ENCODE data around the gene RAB20. TPM values are rescaled to one million over a fixed set of nuclear protein-coding genes. Genes with fewer than 3 reads are reported as not detected.

The RAB20 gene
- total RNA-seq, 1 donor from 2014 or later, result 2.6 TPM

GRCh38 chr13:110593430-110594130 is 32.1 kb upstream of the RAB20 start:
- Mint-ChIP-seq H3K27ac (ENCODE audit: unreplicated experiment) (no peak overlapping the region), H3K9me3 (ENCODE audit: unreplicated experiment) (no peaks in the 10 kb centered on the region), H3K4me1 (ENCODE audit: low read depth, unreplicated experiment) (no peaks in the 10 kb centered on the region), H3K36me3 (ENCODE audit: low read depth, unreplicated experiment) (no peaks in the 10 kb centered on the region), H3K27me3 (ENCODE audit: low read depth, unreplicated experiment) (peaks cover 1% of the 10 kb centered on the region), H3K4me3 (ENCODE audit: unreplicated experiment) (no peak overlapping the region)
- TF ChIP-seq, protein P1, sequence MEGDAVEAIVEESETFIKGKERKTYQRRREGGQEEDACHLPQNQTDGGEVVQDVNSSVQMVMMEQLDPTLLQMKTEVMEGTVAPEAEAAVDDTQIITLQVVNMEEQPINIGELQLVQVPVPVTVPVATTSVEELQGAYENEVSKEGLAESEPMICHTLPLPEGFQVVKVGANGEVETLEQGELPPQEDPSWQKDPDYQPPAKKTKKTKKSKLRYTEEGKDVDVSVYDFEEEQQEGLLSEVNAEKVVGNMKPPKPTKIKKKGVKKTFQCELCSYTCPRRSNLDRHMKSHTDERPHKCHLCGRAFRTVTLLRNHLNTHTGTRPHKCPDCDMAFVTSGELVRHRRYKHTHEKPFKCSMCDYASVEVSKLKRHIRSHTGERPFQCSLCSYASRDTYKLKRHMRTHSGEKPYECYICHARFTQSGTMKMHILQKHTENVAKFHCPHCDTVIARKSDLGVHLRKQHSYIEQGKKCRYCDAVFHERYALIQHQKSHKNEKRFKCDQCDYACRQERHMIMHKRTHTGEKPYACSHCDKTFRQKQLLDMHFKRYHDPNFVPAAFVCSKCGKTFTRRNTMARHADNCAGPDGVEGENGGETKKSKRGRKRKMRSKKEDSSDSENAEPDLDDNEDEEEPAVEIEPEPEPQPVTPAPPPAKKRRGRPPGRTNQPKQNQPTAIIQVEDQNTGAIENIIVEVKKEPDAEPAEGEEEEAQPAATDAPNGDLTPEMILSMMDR (IDR thresholded peaks at IDR 0.05; ENCODE audit: insufficient read depth, low read depth, low read length), result peak; percentile 51
- no peak for TF ChIP-seq EZH2 (IDR thresholded peaks at IDR 0.05; ENCODE audit: insufficient read depth, low read length)
- Histone ChIP-seq H3K9me3 (ENCODE audit: insufficient read depth, low read depth, low read length) (no peaks in the 10 kb centered on the region), H4K20me1 (ENCODE audit: insufficient read depth, low read length) (no peaks in the 10 kb centered on the region), H3K4me3 (ENCODE audit: insufficient read depth, low read depth, low read length) (no peak overlapping the region), H3K27me3 (ENCODE audit: insufficient read depth, low read length) (no peaks in the 10 kb centered on the region), H3K9ac (ENCODE audit: low read length) (no peak overlapping the region), H3K4me1 (ENCODE audit: insufficient read depth, low read length) (no peaks in the 10 kb centered on the region), H2AFZ (ENCODE audit: low read depth, low read length) (no peak overlapping the region), H3K79me2 (ENCODE audit: insufficient read depth, low read length) (no peaks in the 10 kb centered on the region), H3K27ac (ENCODE audit: low read depth, low read length) (no peak overlapping the region), H3K36me3 (ENCODE audit: insufficient read depth, low read length) (no peaks in the 10 kb centered on the region), H3K4me2 (ENCODE audit: low read length) (no peak overlapping the region)
- peak; percentile 94 for FAIRE-seq
- DNase-seq (ENCODE audit: low read depth), result peak; percentile 39

- no peak for DNase-seq (ENCODE audit: low read depth)
- no peak for TF ChIP-seq EZH2 (IDR thresholded peaks at IDR 0.05; ENCODE audit: insufficient read depth, low read length)
- TF ChIP-seq, protein P1 (IDR thresholded peaks at IDR 0.05; ENCODE audit: insufficient read depth, low read depth, low read length), result no peak
- no peaks in the 10 kb centered on the region for H3K27me3 ChIP-seq (ENCODE audit: insufficient read depth, low read length)
- H3K9me3 ChIP-seq (ENCODE audit: insufficient read depth, low read depth, low read length), result no peaks in the 10 kb centered on the region
- H3K4me3 ChIP-seq (ENCODE audit: insufficient read depth, low read depth, low read length), result no peak overlapping the region
- H3K4me2 ChIP-seq (ENCODE audit: low read length), result no peak overlapping the region
- no peaks in the 10 kb centered on the region for H3K4me1 Mint-ChIP-seq (ENCODE audit: low read depth, unreplicated experiment)
- no peak for FAIRE-seq
- no peak overlapping the region for H3K4me3 Mint-ChIP-seq (ENCODE audit: unreplicated experiment)
- no peaks in the 10 kb centered on the region for H3K4me1 ChIP-seq (ENCODE audit: insufficient read depth, low read length)
- no peaks in the 10 kb centered on the region for H3K36me3 ChIP-seq (ENCODE audit: insufficient read depth, low read length)
- no peaks in the 10 kb centered on the region for H3K9me3 Mint-ChIP-seq (ENCODE audit: unreplicated experiment)
- no peak overlapping the region for H3K9ac ChIP-seq (ENCODE audit: low read length)
- H3K79me2 ChIP-seq (ENCODE audit: insufficient read depth, low read length), result no peaks in the 10 kb centered on the region
- peaks cover 1% of the 10 kb centered on the region for H3K27me3 Mint-ChIP-seq (ENCODE audit: low read depth, unreplicated experiment)
- no peak overlapping the region for H3K27ac ChIP-seq (ENCODE audit: low read depth, low read length)
- no peak overlapping the region for H2AFZ ChIP-seq (ENCODE audit: low read depth, low read length)
- H4K20me1 ChIP-seq (ENCODE audit: insufficient read depth, low read length), result no peaks in the 10 kb centered on the region
- no peaks in the 10 kb centered on the region for H3K36me3 Mint-ChIP-seq (ENCODE audit: low read depth, unreplicated experiment)
- no peak overlapping the region for H3K27ac Mint-ChIP-seq (ENCODE audit: unreplicated experiment)
These were observed 31.1 kb upstream of the RAB20 start for GRCh38 chr13:110592665-110593064.

GRCh38 chr13:110590577-110590976 is 29.1 kb upstream of the RAB20 start:
- H3K4me1 ChIP-seq (ENCODE audit: insufficient read depth, low read length), result no peaks in the 10 kb centered on the region
- TF ChIP-seq, protein P1 (IDR thresholded peaks at IDR 0.05; ENCODE audit: insufficient read depth, low read depth, low read length), result no peak
- no peak for TF ChIP-seq EZH2 (IDR thresholded peaks at IDR 0.05; ENCODE audit: insufficient read depth, low read length)
- H3K4me1 Mint-ChIP-seq (ENCODE audit: low read depth, unreplicated experiment), result no peaks in the 10 kb centered on the region
- DNase-seq (ENCODE audit: low read depth), result no peak
- H3K27me3 Mint-ChIP-seq (ENCODE audit: low read depth, unreplicated experiment), result no peaks in the 10 kb centered on the region
- no peak overlapping the region for H3K27ac Mint-ChIP-seq (ENCODE audit: unreplicated experiment)
- H3K4me2 ChIP-seq (ENCODE audit: low read length), result no peak overlapping the region
- H3K4me3 Mint-ChIP-seq (ENCODE audit: unreplicated experiment), result no peak overlapping the region
- no peaks in the 10 kb centered on the region for H3K79me2 ChIP-seq (ENCODE audit: insufficient read depth, low read length)
- H2AFZ ChIP-seq (ENCODE audit: low read depth, low read length), result no peak overlapping the region
- no peaks in the 10 kb centered on the region for H3K36me3 Mint-ChIP-seq (ENCODE audit: low read depth, unreplicated experiment)
- no peak for FAIRE-seq
- no peak overlapping the region for H3K4me3 ChIP-seq (ENCODE audit: insufficient read depth, low read depth, low read length)
- no peak overlapping the region for H3K9ac ChIP-seq (ENCODE audit: low read length)
- H3K27me3 ChIP-seq (ENCODE audit: insufficient read depth, low read length), result no peaks in the 10 kb centered on the region
- no peaks in the 10 kb centered on the region for H4K20me1 ChIP-seq (ENCODE audit: insufficient read depth, low read length)
- H3K9me3 Mint-ChIP-seq (ENCODE audit: unreplicated experiment), result no peaks in the 10 kb centered on the region
- H3K27ac ChIP-seq (ENCODE audit: low read depth, low read length), result no peak overlapping the region
- no peaks in the 10 kb centered on the region for H3K36me3 ChIP-seq (ENCODE audit: insufficient read depth, low read length)
- no peaks in the 10 kb centered on the region for H3K9me3 ChIP-seq (ENCODE audit: insufficient read depth, low read depth, low read length)

Data from astrocyte (in vitro differentiated cells and primary cell).